Glutamatergic neuron (in vitro differentiated cells): ENCODE data around the gene YEATS2. TPM values are rescaled to one million over a fixed set of nuclear protein-coding genes. Genes with fewer than 3 reads are reported as not detected.
"Not testable (repeated sequence)": the region's sequence is repeated elsewhere in the genome, so short reads cannot be mapped to it uniquely, and the experiment has no call there.

ENCODE experiments used
- DNase-seq: peaks from one replicate; pipeline ENCODE4 v3.0.0; 2022
- H3K27ac Mint-ChIP-seq: one replicate; pipeline ENCODE4 v1.8.0; 2020; ENCODE audit warnings: mild to moderate bottlenecking, mixed read lengths, inconsistent platforms; ENCODE audit not compliant: unreplicated experiment
- H3K27me3 Mint-ChIP-seq: one replicate; pipeline ENCODE4 v1.8.0; 2020; ENCODE audit warnings: mild to moderate bottlenecking, moderate library complexity, mixed read lengths, inconsistent platforms; ENCODE audit not compliant: unreplicated experiment
- H3K36me3 Mint-ChIP-seq: one replicate; pipeline ENCODE4 v1.8.0; 2020; ENCODE audit warnings: mild to moderate bottlenecking, mixed read lengths, inconsistent platforms; ENCODE audit not compliant: unreplicated experiment
- H3K4me1 Mint-ChIP-seq: one replicate; pipeline ENCODE4 v1.8.0; 2020; ENCODE audit warnings: mild to moderate bottlenecking, low read depth, mixed read lengths, inconsistent platforms; ENCODE audit not compliant: unreplicated experiment
- H3K4me3 Mint-ChIP-seq: one replicate; pipeline ENCODE4 v1.8.0; 2020; ENCODE audit warnings: mild to moderate bottlenecking, mixed read lengths, inconsistent platforms; ENCODE audit not compliant: unreplicated experiment
- H3K9me3 Mint-ChIP-seq: one replicate; pipeline ENCODE4 v1.8.0; 2020; ENCODE audit warnings: mild to moderate bottlenecking, moderate library complexity, mixed read lengths, inconsistent platforms; ENCODE audit not compliant: unreplicated experiment
- total RNA-seq: library from RNA; stranded (reverse); fragmentation: NEBNext Ultra II Directional; extraction: Animal tissue kit (Norgen Biotek cat#: 25700); gene quantifications from one replicate; pipeline ENCODE4 v1.2.1, GENCODE V29; 2021; ENCODE audit not compliant: unreplicated experiment
- TF ChIP-seq, protein P1 (sequence below): fragments of 200-600 bp; sonication (generic); IDR thresholded peaks from one replicate; pipeline ENCODE4 v1.5.0; 2021; ENCODE audit not compliant: partially characterized antibody, unreplicated experiment

The YEATS2 gene
- total RNA-seq, 1 donor from 2014 or later = 56.1 TPM

- peaks cover 6% of the 10 kb centered on the region for H3K9me3 Mint-ChIP-seq
- DNase-seq = no peak
- peaks cover 1% of the 10 kb centered on the region for H3K27me3 Mint-ChIP-seq
- peak overlapping the region; percentile 95 for H3K4me3 Mint-ChIP-seq
- H3K27ac Mint-ChIP-seq = peak overlapping the region; percentile 91
- H3K4me1 Mint-ChIP-seq = peaks cover 20% of the 10 kb centered on the region
- TF ChIP-seq, protein P1, sequence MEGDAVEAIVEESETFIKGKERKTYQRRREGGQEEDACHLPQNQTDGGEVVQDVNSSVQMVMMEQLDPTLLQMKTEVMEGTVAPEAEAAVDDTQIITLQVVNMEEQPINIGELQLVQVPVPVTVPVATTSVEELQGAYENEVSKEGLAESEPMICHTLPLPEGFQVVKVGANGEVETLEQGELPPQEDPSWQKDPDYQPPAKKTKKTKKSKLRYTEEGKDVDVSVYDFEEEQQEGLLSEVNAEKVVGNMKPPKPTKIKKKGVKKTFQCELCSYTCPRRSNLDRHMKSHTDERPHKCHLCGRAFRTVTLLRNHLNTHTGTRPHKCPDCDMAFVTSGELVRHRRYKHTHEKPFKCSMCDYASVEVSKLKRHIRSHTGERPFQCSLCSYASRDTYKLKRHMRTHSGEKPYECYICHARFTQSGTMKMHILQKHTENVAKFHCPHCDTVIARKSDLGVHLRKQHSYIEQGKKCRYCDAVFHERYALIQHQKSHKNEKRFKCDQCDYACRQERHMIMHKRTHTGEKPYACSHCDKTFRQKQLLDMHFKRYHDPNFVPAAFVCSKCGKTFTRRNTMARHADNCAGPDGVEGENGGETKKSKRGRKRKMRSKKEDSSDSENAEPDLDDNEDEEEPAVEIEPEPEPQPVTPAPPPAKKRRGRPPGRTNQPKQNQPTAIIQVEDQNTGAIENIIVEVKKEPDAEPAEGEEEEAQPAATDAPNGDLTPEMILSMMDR = no peak
- no peaks in the 10 kb centered on the region for H3K36me3 Mint-ChIP-seq
Observed at GRCh38 chr3:183698756-183699155, 1.2 kb downstream of the YEATS2 start.

DNA sequence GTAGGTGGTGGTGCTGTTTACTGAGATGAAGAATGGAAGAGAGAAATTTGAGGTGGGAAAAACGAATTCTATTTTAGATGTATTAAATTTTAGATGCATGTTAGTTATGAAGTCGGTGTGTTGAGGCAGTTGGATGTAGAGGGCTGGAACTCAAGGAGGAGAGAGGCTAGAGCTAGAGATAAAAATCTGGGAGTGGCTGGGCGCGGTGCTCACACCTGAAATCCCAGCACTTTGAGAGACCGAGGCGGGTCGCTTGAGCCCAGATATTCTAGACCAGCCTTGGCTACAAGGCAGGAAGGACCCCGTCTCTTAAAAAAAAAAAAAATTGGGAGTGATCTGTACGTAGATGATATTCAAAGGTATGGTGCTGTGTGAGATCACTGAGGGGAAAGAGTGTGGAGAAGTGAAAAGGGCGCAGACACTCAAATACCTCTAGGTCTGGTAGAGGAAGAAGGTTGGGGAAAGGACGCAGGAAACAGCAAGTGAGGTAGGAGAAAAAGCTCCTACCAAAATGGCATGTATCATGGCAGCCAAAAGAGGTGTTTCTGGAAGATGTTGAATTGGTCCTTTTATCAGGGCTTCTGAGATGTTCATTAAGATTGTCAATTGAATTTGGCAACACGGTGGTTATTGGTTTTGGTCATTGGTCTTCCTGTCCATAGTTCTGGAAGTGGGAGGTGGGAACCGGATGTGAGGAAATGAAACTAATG is 1.8 kb downstream of the YEATS2 start:
- H3K27me3 Mint-ChIP-seq = peaks cover 1% of the 10 kb centered on the region
- no peak for DNase-seq

DNA sequence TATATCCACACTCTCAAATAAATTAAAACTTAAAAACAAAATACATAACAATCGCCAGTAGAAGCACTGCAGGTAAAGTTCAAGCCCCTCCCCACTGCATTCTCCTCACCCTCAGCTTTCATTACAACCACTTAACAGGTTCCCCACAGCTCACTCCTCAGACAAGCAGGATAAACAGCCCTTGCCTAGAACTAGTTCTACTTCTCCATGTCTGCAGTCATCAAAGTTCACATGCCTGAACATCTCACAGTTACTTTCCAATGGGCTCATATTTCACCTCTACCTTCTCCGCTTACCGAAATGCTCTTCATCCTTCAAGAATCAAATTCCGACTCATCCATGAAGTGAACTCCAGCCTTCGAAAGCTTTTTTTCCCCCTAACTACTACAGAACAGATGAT is 4.1 kb downstream of the YEATS2 start:
- Mint-ChIP-seq H3K36me3 (no peaks in the 10 kb centered on the region), H3K27ac (no peak overlapping the region), H3K27me3 (peaks cover 1% of the 10 kb centered on the region), H3K9me3 (peaks cover 6% of the 10 kb centered on the region), H3K4me3 (peak overlapping the region; percentile 50), H3K4me1 (peaks cover 20% of the 10 kb centered on the region)
- no peak for DNase-seq
- TF ChIP-seq, protein P1 = no peak

More for the DNA sequence above, 1.8 kb downstream of the YEATS2 start:
- Mint-ChIP-seq H3K4me1 (peaks cover 20% of the 10 kb centered on the region), H3K9me3 (peaks cover 6% of the 10 kb centered on the region), H3K27ac (peak overlapping the region; percentile 91), H3K4me3 (peak overlapping the region; percentile 95), H3K36me3 (no peaks in the 10 kb centered on the region)
- TF ChIP-seq, protein P1 = no peak

DNA sequence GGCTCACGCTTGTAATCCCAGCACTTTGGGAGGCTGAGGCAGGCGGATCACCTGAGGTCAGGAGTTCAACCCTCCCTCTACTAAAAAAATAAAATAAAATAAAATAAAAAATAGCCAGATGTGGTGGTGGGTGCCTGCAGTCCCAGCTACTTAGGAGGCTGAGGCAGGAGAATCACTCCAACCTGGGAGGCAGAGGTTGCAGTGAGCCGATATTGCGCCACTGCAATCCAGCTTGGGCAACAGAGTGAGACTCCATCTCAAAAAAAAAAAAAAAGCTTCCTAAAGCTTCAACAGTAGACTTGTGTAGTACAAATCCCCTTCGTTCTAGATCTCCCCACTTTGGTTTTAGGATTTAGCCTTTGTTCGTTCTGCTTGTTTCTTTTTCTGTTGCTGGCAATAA is 6.3 kb downstream of the YEATS2 start:
- H3K27ac Mint-ChIP-seq, H3K36me3 Mint-ChIP-seq, H3K27me3 Mint-ChIP-seq, H3K9me3 Mint-ChIP-seq, DNase-seq, H3K4me3 Mint-ChIP-seq: not testable (repeated sequence)
- peaks cover 19% of the 10 kb centered on the region for H3K4me1 Mint-ChIP-seq

GRCh38 chr3:183710231-183710630 is 12.6 kb downstream of the YEATS2 start:
- Mint-ChIP-seq H3K4me3 (no peak overlapping the region), H3K4me1 (peaks cover 5% of the 10 kb centered on the region), H3K27ac (peak overlapping the region; percentile 57), H3K36me3 (no peaks in the 10 kb centered on the region), H3K9me3 (no peaks in the 10 kb centered on the region), H3K27me3 (no peaks in the 10 kb centered on the region)
- DNase-seq = no peak
- TF ChIP-seq, protein P1 = no peak
